Renal cortex interstitium (tissue), 11 donors: ENCODE results near the gene CLK2. TPM values are rescaled to one million over a fixed set of nuclear protein-coding genes. Genes with fewer than 3 reads are reported as not detected.
"Not testable (repeated sequence)": the region's sequence is repeated elsewhere in the genome, so short reads cannot be mapped to it uniquely, and the experiment has no call there.

Source experiments
- DNase-seq, 11 donors: peaks; one replicate each; pipeline ENCODE4 v3.0.0-alpha.2; 2013; ENCODE audit warnings: low read depth in 9 of 11, low spot score in 4 of 11; ENCODE audit errors: extremely low read depth in 1 of 11
- polyA plus RNA-seq, 3 donors: library from polyadenylated mRNA; unstranded; fragments of 120-200 nt; gene quantifications; one replicate each; pipeline ENCODE4 v1.2.1, GENCODE V29; 2013; ENCODE audit not compliant: insufficient read length in 3 of 3

Gene CLK2
- polyA plus RNA-seq, 3 donors: 78.3 to 96.6 (median 82.5) TPM

DNA sequence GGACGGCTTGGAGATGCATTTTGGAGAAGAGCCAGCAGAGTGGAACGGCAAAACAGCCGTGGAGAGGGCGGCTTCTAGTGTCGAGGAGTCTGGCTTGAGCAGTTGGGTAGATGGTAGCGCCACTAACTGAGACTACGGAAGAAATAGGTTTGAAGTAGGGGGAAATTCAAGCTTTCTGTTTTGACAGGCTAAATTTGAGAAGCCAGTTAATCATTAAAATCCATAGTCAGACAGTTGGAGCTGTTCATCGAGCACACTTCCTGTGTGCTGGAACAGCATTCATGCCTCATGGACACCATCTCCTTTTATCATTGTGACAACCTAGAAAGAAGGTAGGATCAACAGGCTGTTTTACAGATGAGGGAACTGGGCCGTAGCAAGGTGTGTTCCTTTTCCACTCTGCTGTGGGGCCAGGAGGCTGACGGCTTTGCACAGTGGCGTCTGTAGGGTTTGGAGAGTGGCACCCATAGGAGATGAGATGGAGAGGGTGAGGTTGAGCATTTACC, 31.3 kb upstream of the CLK2 start:
- DNase-seq: no peak

DNA sequence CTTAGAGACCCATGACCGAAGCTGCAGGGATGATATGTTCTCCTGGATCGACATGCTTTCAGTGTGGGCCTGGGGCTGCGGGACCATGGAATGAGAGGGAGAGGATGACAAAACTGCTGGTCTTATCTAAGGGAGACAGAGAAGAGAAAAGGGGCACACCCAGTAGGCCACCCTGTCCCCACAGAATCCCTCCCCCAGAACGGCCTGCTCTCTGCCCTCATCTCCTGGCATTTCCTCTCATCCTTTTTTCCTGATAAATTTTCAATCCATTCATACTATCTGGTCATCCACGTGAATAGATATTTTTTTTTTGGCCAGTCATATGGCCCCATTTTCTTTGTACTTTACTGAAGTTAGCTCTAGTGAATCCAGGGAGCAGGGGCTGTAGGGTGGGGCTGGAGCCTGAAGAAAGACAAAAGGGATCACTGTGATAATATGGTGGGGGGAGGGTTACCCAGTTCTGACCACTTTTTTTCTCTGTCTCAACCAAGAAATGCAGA, 28.1 kb upstream of the CLK2 start, which contains the start of gene PKLR:
TSS of gene PKLR (minus strand) at position 97 of the 500 bp plus-strand sequence. CDS start at position 54, 43 bp downstream.
- no peak for DNase-seq

DNA sequence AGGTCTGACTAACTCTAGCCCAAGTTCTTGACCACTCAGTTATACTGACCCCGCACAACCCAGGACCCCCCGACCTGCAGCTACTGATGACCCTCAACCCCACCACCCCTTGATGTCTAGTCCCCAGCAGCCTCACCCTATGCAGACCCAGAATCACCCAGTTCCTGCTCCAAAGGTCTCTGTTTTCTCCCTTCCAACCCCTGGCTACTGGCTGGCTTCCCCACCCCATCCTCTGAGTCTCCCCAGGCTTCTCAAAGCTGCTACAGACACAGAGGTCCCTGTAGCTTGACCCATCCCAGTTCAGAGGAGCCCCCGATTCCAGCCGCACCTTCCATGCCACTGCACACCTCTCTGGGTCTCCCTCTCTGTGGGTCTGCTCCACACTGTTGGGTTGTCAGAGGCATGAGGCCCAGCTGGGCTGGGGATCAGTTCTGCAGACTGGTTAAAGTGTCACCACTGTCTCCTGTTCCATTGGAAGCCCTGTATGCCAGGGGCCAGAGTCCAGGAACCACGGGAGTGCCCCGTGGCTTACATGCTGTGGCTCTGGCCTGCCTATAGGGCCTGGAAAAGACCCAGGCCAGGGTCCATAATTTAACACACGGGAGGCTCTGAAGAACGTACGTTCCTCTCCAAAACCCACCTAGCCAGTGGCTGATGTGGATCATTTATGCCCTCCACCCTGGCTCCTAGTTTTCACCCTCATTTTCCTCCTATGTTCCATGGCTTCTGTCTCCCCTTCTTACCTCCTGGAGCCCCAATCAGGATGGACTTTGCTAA, 27.4 kb upstream of the CLK2 start:
- DNase-seq: no peak

DNA sequence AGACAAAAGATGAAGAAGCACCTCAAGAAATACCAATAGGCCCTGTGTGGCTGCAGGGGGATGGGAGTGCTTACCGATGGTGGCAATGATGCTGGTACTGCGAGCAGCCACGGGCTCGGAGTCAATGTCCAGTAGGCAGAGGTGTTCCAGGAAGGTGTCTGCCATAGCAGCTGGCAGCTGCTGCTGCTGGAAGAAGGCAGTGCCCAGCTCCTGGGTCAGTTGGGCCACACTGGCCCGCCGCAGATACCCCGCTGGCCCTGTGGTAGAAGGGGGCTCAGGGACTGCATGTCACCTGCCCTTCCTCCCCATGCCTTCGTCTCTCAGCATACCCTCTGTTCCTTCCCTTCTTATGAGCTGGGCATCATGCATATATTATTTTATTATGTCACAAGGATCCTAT, 26.7 kb upstream of the CLK2 start:
- DNase-seq: no peak

DNA sequence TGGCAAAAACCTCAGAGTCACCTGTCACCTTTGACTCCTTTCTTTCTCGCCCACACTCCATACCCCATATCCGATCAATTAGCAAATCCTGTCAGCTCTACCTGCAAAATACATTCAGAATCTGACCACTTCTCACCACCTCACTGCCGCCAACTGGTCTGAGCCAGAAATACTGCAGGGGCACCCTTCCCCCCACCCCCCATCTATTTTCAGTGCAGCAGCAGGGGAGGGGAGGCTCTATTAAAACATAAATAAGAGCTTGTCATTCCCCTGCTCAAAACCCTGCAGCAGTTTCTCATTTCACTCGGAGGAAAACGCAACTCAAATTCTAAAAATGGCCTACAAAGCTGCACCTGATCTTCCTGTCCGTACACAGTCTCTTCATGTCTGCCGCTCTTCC, 24.1 kb upstream of the CLK2 start:
- no peak for DNase-seq

DNA sequence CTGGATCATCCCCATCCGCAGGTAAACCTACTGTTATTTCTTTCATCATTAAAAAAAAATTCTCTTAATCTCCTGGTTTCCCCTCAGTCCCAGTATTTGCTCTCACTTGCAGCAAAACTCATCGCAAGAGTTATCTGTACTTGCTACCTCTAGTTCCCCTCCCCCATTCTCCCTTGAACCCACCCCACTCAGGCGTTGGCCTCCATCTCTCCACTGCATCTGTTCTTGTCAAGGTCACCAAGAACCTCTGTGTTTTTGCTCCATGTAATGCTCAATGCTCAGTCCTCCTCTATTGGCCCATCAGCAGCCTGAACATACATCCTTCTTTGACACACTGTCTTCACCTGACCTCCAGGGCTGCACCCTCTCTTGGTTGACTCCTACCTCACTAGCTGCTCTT, 23.4 kb upstream of the CLK2 start:
- DNase-seq: no peak

DNA sequence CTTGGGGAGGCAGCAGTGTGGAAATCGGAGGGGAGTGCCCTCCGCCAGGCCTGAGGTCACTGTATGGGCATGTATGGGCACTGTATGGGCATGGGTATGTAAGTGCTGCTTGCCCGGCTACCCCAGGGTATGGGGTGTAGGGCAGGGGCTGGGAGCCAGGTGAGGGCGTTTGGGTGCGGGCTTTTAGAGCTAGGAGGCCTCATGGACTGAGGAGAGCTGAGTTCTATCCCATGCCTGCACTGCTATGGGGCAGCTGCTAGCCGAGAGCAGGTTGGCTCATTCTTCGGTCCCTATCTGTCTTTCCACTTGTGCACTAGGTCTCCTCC, 22.6 kb upstream of the CLK2 start:
- DNase-seq: no peak

DNA sequence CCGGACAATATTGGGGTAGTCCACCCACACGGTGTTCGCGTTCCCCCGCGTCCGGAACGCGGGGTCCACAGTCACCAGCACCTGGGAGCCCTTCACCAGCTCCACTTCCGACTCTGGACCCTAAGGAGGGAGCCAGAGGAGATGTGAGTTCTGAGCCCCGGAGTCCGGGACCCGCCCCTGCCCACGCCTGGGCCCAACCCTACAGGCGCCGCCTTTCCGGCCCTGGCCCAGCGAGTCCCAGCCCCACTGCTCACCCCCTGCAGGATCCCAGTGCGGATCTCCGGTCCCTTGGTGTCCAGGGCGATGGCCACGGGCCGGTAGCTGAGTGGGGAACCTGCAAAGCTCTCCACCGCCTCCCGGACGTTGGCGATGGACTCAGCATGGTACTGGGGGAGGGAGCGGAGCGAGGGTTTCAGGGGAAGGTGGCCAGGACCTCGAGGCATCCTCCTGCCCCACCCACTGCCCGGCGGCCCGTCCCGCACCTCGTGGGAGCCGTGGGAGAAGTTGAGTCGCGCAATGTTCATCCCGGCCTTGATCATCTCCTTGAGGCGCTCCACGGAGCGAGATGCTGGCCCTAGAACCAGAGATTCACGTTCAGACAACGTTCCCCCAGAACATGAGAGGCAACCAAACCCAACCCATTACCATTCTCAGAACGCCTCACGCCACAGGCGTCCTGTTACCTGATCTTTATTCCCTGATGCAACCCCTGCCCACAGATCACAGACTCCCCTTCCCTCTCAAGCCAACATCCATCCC, 22.1 kb upstream of the CLK2 start:
- no peak for DNase-seq

DNA sequence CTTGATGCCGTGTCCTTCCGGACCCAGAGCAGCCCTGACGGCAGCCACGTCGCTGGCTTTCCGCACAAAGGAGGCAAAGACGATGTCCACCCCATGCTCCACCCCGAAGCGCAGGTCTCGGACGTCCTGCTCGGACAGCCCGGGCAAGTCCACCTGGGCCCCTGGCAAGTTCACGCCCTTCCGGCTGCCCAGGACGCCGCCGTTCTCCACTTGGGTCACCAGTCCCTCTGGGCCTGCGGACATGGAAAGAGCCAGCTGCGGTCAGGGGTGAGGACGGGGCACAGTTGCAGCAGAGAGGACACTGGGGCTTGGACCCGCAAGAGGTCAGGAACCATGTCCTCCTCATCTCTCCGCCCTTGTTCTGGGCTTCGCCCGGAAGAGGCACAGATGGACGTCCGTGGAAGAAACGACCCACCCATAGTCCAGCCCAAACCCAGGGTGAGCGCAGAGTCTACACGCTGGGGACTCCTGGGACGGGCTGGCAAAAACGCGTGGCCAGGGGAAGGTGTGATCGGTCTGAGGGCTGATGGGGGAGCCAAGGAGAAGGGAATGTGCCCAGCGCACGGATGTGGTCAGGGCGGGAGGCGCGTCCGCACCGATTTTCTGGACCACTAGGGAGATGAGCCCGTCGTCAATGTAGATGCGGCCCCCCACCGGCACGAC, 21.3 kb upstream of the CLK2 start:
- no peak for DNase-seq

DNA sequence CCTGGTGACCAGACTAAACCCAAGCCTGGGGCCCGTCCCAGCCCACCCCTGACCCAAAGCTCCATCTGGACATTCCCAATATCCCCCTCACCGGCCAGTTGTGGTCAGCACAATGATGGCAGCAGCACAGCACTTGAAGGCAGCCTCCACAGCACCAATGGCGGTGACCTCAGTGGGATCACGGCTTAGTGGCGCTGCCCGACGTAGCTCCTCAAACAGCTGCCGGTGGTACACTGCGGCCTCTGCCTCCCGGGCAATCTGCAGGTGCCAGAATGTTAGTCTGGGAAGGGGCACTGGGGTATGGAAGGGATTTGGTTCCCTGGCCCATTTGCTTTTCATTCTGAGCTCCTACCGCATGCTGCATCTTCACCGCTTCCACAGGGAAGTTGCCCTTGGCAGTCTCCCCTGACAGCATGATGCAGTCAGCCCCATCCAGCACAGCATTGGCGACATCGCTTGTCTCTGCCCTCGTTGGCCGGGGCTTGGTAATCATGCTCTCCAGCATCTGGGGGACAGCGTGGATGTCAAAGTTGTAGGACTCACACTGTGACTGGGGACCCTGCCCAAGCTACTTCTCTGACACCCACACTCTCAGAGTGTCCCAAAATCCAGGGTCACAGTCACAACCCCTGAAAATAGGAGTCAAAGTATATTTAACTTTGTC, 19.9 kb upstream of the CLK2 start:
- DNase-seq: no peak

DNA sequence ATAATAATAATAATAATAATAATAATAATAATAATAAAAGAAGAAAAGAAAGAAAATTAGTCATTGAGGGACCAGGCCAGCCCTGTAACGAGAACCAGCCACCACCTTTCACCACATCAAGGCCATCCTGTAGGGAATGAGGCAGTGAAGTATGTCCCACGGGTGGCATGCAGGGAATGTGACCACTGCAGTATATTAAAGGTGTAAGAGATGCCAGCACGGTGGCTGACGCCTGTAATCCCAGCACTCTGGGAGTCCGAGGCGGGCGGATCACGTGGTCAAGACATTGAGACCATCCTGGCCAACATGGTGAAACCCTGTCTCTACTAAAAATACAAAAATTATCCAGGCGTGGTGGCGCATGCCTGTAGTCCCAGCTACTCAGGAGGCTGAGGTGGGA, 17.7 kb upstream of the CLK2 start:
- not testable (repeated sequence) for DNase-seq

DNA sequence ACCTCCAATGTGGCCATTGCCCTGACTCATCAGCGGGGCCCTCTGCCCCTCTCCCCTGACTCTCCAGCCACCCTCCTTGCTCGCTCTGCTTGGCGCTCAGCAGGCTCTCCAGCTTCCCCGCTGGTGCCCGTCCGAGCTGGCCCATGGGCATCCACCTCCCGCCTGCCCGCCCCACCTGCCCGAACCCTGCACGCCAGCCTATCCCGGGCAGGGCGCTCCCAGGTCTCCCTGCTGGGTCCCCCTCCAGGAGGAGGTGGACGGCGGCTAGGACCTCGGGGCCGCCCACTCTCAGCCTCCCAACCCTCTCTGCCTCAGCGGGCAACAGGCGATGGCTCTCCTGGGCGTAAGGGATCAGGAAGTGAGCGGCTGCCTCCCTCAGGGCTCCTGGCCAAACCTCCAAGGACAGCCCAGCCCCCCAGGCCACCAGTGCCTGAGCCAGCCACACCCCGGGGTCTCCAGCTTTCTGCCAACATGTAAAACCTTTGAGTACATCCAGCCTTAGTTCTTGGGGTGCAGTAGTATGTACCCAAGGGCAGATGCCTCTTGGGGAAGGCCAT, 14.8 kb upstream of the CLK2 start:
- DNase-seq: no peak

DNA sequence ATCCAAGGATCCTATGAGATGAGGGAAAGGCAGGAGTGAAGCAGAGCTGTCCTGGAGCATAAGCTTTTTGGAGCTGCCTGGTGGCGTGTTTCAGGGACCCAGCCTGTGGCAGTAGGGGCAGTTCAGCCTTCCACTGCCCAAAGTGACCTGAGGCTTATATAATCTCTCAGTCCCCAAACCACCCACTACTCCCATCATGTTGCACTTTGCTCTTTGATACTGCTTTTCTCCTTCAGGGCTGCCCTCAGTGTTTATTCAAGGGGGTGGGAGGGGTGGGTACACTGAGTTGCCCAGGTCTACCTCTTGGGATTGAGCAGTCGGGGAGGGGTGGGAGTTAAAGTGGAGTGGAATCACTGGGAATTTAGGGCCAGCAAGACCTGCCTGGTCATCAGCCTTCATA, 13.2 kb upstream of the CLK2 start:
- DNase-seq: no peak

DNA sequence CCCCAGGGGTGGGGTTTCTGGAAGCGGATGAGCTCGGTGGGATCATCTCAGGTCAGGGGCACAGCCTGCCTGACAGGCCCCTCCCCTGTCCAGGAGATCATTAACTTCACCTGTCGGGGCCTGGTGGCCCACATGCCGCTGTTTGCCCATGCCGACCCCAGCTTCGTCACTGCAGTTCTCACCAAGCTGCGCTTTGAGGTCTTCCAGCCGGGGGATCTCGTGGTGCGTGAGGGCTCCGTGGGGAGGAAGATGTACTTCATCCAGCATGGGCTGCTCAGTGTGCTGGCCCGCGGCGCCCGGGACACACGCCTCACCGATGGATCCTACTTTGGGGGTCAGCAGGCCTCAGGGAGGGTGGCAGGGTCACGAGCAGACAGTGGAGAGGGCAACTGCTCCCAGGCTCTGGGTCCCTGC, 12.3 kb upstream of the CLK2 start:
- DNase-seq: no peak

DNA sequence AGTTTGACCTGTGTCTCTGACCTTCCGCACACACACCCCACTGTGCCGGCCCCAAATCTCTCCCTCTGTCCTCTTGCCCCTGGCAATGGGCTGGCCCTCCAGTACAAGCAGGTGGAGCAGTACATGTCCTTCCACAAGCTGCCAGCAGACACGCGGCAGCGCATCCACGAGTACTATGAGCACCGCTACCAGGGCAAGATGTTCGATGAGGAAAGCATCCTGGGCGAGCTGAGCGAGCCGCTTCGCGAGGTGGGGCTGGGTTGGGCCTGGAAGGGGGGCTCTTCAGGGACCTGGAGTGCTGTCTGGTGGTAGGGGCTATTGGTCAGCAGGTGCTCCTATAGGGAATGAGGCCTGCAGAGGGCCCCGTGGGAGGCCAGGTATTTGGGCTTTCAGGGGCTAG, 11.8 kb upstream of the CLK2 start:
- no peak for DNase-seq

DNA sequence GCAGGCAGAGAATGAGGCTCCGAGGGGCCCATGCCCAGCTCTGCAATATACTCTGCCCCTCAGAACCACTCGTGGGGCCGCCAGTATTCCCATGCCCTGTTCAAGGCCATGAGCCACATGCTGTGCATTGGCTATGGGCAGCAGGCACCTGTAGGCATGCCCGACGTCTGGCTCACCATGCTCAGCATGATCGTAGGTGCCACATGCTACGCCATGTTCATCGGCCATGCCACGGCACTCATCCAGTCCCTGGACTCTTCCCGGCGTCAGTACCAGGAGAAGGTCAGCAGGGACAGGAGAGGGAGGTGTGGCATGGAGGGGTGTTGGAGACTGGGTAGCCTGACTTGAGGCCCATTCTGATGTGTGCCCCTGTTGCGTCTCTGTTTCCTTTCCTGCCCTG, 11.2 kb upstream of the CLK2 start:
- no peak for DNase-seq

DNA sequence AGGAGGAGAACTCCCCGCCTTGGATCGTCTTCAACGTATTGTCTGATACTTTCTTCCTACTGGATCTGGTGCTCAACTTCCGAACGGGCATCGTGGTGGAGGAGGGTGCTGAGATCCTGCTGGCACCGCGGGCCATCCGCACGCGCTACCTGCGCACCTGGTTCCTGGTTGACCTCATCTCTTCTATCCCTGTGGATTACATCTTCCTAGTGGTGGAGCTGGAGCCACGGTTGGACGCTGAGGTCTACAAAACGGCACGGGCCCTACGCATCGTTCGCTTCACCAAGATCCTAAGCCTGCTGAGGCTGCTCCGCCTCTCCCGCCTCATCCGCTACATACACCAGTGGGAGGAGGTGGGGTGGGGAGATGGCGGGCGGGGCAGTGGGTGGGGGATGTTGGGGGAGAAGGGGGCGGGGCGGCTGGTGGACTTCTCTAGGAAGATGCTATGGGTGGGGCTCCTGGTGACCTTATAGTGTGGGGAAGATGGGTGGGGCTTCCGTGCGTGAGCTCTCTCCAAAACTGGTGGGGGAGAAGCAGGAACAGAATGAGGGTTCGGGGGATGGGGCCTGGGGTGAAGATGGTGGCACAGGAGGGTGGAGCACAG, 9.3 kb upstream of the CLK2 start:
- DNase-seq: no peak

DNA sequence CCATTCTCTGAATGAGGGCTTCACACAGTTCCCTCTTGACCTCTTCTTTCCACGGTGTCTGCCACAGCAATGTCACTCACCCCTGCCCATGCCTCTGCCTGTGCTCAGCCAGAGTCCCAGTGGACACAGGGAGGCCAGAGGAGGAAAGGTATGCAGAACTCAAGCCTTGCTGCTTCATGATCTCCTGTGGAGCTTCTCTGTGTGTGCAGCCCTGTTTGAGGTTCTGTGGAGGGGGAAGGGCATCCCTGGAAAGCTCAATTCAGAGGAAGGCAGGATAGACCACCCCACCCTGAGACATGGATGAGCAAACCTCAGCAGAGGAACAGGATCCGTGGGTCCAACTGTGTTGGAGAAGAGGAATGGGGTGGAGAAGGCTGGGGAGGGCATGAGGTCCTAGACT, 6.0 kb upstream of the CLK2 start:
- DNase-seq: no peak

DNA sequence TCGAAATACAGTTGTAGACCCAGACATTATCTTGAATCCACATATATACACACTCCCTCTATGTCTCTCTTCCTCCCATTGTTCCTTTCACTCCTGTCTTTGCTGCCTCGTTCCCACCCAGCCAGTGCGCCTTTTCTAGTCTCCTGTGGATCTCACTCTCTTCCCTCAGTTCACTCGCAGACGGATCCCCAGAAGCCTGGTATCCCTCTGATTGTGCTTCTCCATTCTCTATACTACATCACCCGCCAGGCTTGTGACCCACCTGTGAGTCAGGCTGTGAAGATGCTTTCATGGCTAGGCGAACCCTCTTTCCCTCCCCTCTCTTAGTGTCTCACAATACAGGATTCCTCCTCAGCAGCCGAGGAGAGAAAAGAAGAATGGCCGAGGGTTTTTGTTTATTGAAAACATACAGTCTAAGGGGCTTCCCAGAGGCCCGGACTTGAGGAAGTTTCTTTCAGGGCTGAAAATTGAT, 5.4 kb upstream of the CLK2 start:
- DNase-seq: no peak
